ENCODE data around the gene RAD51B. TPM values are rescaled to one million over a fixed set of nuclear protein-coding genes. Genes with fewer than 3 reads are reported as not detected.

RAD51B gene
- total RNA-seq, 4 donors from 2014 or later, result 8.9 to 30.3 (median 10.4) TPM

GRCh38 chr14:68308726-68309520 lies 489.3 kb downstream of the RAD51B start:
- no peak for TF ChIP-seq CTCF (IDR thresholded peaks at IDR 0.05)
- no peak for DNase-seq (ENCODE audit: low spot score)
- no peak for ATAC-seq (ENCODE audit: low FRiP score)

GRCh38 chr14:68309616-68310015 lies 490.0 kb downstream of the RAD51B start:
- ATAC-seq (ENCODE audit: low FRiP score) (no peak), DNase-seq (ENCODE audit: low spot score) (no peak)
- TF ChIP-seq CTCF (IDR thresholded peaks at IDR 0.05), result no peak

GRCh38 chr14:68312300-68312699 lies 492.7 kb downstream of the RAD51B start:
- TF ChIP-seq CTCF (IDR thresholded peaks at IDR 0.05), result no peak
- ATAC-seq (ENCODE audit: low FRiP score) (no peak), DNase-seq (ENCODE audit: low spot score) (no peak)

GRCh38 chr14:68312884-68313610 lies 493.5 kb downstream of the RAD51B start:
- ATAC-seq (ENCODE audit: low FRiP score) (no peak), DNase-seq (ENCODE audit: low spot score) (no peak)
- TF ChIP-seq CTCF (IDR thresholded peaks at IDR 0.05), result no peak

GRCh38 chr14:68314642-68315041 lies 495.1 kb downstream of the RAD51B start:
- DNase-seq (ENCODE audit: low spot score), result no peak
- TF ChIP-seq CTCF (IDR thresholded peaks at IDR 0.05), result no peak
- ATAC-seq (ENCODE audit: low FRiP score), result no peak

- ATAC-seq (ENCODE audit: low FRiP score) (no peak), DNase-seq (ENCODE audit: low spot score) (no peak)
- TF ChIP-seq CTCF (IDR thresholded peaks at IDR 0.05), result no peak
Measured at GRCh38 chr14:68315081-68315480, 495.5 kb downstream of the RAD51B start.

Measured in omental fat pad (tissue), 4 donors.